ENCODE measurements around the gene KCNQ2. TPM values are rescaled to one million over a fixed set of nuclear protein-coding genes. Genes with fewer than 3 reads are reported as not detected.

Gene KCNQ2
- total RNA-seq, 2 donors from 2014 or later, result not detected

GRCh38 chr20:63363981-63364561, 108.4 kb downstream of the KCNQ2 start:
- Histone ChIP-seq H3K4me3 (no peak overlapping the region), H3K27me3 (peaks cover 0 to 8% of the 10 kb centered on the region in 2 donors), H3K9me3 (no peaks in the 10 kb centered on the region), H3K4me1 (peaks cover 0 to 16% of the 10 kb centered on the region in 2 donors), H3K27ac (no peak overlapping the region), H3K36me3 (no peaks in the 10 kb centered on the region)
- TF ChIP-seq CTCF (IDR thresholded peaks at IDR 0.05), result no peak
- no peak for DNase-seq (ENCODE audit: low spot score)

DNA sequence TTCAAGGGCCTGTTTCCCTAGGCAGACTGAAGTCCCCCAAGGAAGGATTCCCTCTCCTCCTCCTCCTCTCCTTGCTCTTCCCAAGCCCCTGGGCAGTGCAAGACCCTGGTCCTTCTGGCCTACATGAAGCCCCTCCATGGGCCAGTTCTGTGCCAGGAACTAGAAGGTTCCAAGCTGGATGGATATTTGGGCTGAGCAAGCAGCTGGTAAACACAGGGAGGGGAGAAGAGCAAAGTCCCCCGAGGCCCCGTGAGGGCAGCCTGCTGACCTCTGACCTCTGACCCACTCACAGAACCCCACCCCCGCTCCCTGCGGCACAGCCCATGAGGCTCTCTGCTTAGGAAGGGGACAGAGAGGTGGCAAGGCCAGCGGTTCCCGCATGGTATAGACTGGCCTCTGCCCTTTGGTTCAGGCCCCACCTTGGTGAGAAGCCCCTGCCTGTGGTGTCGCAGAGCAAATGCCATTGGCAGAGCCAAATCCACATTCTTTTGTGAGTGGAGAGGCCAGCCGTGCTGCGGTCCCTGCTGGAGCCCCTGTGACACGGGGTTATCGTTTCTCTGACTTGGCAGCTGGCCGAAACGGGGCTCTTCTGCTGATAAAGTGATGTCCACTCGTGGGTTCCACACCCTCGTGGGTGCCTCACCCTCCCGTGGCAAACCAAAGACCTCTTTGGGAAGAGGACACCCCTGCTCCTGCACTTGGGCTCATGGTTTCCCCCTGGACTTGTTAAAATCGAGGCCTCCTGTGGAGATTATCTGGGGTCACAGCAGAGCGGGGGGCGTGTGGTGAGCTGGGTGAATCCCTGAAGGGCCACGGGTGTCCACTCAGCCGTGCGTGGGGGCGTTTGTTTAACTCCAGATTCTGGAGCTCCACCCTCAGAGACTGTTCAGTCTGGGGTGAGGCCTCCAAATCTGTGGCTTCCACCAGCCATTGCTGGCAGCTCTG, 109.2 kb downstream of the KCNQ2 start:
- Histone ChIP-seq H3K27ac (no peak overlapping the region), H3K4me1 (peaks cover 0 to 19% of the 10 kb centered on the region in 2 donors), H3K27me3 (peaks cover 0 to 8% of the 10 kb centered on the region in 2 donors), H3K36me3 (no peaks in the 10 kb centered on the region), H3K4me3 (no peak overlapping the region), H3K9me3 (no peaks in the 10 kb centered on the region)
- no peak for DNase-seq (ENCODE audit: low spot score)
- no peak for TF ChIP-seq CTCF (IDR thresholded peaks at IDR 0.05)

DNA sequence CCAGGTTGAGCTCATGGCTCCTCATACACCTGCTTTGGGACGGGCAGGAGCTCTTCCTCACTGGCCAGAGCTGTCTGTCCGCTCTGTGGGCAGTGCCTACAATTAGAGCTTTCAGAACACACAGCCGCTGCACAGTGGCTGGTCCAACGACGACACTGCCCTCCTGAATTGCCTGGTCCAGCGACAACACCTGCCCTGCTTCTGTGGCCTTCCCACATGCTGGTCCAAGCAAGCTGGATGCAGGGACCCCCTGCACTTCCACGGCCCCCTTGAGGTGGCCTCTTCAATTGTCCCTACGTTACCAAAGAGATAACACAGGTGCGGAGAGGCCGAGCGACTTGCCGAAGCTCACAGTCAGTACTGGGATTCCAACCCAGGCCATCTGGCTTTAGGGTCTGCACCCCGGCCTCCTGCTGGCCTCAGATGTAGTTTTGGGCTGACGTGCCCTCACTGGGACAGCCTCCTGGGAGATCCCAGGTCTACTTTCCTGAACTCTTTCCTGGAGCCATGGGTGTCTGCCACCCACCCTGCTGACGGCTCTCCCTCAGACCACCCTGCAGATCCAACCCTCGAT, 109.9 kb downstream of the KCNQ2 start:
- TF ChIP-seq CTCF (IDR thresholded peaks at IDR 0.05), result no peak
- no peak overlapping the region for H3K27ac ChIP-seq
- H3K36me3 ChIP-seq, result no peaks in the 10 kb centered on the region
- no peaks in the 10 kb centered on the region for H3K9me3 ChIP-seq
- no peak overlapping the region for H3K4me3 ChIP-seq
- peaks cover 0 to 8% of the 10 kb centered on the region in 2 donors for H3K27me3 ChIP-seq
- H3K4me1 ChIP-seq, result peaks cover 0 to 27% of the 10 kb centered on the region in 2 donors
- DNase-seq (ENCODE audit: low spot score), result no peak

- H3K4me3 ChIP-seq, result no peak overlapping the region
- no peak for DNase-seq (ENCODE audit: low spot score)
- no peaks in the 10 kb centered on the region for H3K9me3 ChIP-seq
- H3K4me1 ChIP-seq, result peaks cover 0 to 30% of the 10 kb centered on the region in 2 donors
- H3K36me3 ChIP-seq, result no peaks in the 10 kb centered on the region
- no peak for TF ChIP-seq CTCF (IDR thresholded peaks at IDR 0.05)
- no peak overlapping the region for H3K27ac ChIP-seq
- H3K27me3 ChIP-seq, result peaks cover 0 to 8% of the 10 kb centered on the region in 2 donors
Measured at GRCh38 chr20:63361519-63362435, 110.7 kb downstream of the KCNQ2 start.

DNA sequence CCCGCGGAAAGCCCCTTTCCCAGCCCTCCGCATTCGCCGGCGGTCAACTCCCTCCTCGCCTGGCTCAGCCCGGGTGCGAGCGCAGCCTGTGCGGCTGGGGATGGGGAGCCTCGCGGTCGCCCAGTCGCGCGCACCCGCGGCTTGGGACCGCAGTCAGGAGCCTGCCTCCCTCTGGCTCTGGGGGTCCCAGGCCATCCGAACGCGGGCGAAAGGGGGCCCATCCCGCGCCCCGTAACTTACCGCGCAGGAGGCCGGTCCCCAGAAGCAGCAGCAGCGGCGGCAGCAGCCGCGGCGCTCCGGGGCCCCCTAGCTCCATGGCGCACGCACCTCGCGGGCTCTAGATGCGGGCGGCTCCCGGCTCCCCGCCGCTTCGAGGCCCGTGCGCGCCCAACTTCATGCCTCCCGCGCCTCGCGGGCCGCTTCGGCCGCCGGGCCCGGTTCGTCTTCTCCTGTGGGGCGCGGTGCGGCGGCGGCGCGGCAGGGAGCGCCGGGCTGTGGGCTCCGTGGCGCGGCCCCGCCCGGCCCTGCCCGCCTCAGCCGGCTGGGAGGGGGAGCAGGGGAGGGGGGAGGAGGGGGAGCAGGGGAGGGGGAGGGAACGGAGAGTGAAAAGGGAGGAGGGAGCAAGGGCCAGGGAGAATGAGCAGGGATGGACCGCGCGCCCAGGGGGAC, 111.5 kb downstream of the KCNQ2 start, which contains the start of gene CHRNA4:
TSS of gene CHRNA4 (minus strand) at position 500 of the 669 bp plus-strand sequence. CDS start at position 316, 184 bp downstream.
- peak within 1 kb of the TSS in 1 of 2 donors; percentile 32 for H3K4me3 ChIP-seq

More for the DNA sequence above, 111.5 kb downstream of the KCNQ2 start, which contains the start of gene CHRNA4:
- H3K27ac ChIP-seq, result no peak within 1 kb of the TSS
- no peak for TF ChIP-seq CTCF (IDR thresholded peaks at IDR 0.05)
- H3K4me1 ChIP-seq, result peaks cover 0 to 30% of the 10 kb centered on the region in 2 donors
- no peak for DNase-seq (ENCODE audit: low spot score)
- no peaks in the 10 kb centered on the region for H3K9me3 ChIP-seq
- H3K27me3 ChIP-seq, result peaks cover 0 to 8% of the 10 kb centered on the region in 2 donors
- no peaks in the 10 kb centered on the region for H3K36me3 ChIP-seq

All from right atrium auricular region (tissue), 2 donors.